HG02973 (cell line): ENCODE data around the gene MAP3K20.
"Not testable (repeated sequence)": the region's sequence is repeated elsewhere in the genome, so short reads cannot be mapped to it uniquely, and the experiment has no call there.

ENCODE experiments used
- ATAC-seq: cut with Tn5 transposase; IDR thresholded peaks from one replicate; pipeline ENCODE4 v1.9.1; 2021; ENCODE audit warnings: moderate library complexity; ENCODE audit not compliant: unreplicated experiment

MAP3K20 gene

GRCh38 chr2:173119069-173119807, 43.6 kb downstream of the MAP3K20 start:
- ATAC-seq = no peak

GRCh38 chr2:173119944-173120343, 44.3 kb downstream of the MAP3K20 start:
- ATAC-seq = peak; percentile 47

- no peak for ATAC-seq
These were observed 47.3 kb downstream of the MAP3K20 start for GRCh38 chr2:173122936-173123335.

- no peak for ATAC-seq
These were observed 48.8 kb downstream of the MAP3K20 start for GRCh38 chr2:173124441-173124840.

GRCh38 chr2:173126819-173127218, 51.2 kb downstream of the MAP3K20 start:
- ATAC-seq = no peak

GRCh38 chr2:173128132-173128531, 52.5 kb downstream of the MAP3K20 start:
- not testable (repeated sequence) for ATAC-seq

- no peak for ATAC-seq
These were observed 55.1 kb downstream of the MAP3K20 start for GRCh38 chr2:173130496-173131465.

GRCh38 chr2:173132531-173132930, 56.9 kb downstream of the MAP3K20 start:
- no peak for ATAC-seq

GRCh38 chr2:173134703-173135102, 59.1 kb downstream of the MAP3K20 start:
- no peak for ATAC-seq

GRCh38 chr2:173136067-173136466, 60.4 kb downstream of the MAP3K20 start:
- ATAC-seq = no peak

- ATAC-seq = no peak
These were observed 61.0 kb downstream of the MAP3K20 start for GRCh38 chr2:173136599-173136998.

- no peak for ATAC-seq
These were observed 62.0 kb downstream of the MAP3K20 start for GRCh38 chr2:173137610-173138009.

- no peak for ATAC-seq
These were observed 63.3 kb downstream of the MAP3K20 start for GRCh38 chr2:173138962-173139361.

- ATAC-seq = no peak
These were observed 66.0 kb downstream of the MAP3K20 start for GRCh38 chr2:173141666-173142065.

- no peak for ATAC-seq
These were observed 69.8 kb downstream of the MAP3K20 start for GRCh38 chr2:173145454-173145853.

- ATAC-seq = no peak
These were observed 70.9 kb downstream of the MAP3K20 start for GRCh38 chr2:173146590-173146989.

GRCh38 chr2:173148520-173148919, 72.9 kb downstream of the MAP3K20 start:
- ATAC-seq = no peak

GRCh38 chr2:173149491-173149890, 73.8 kb downstream of the MAP3K20 start:
- ATAC-seq = peak; percentile 76

- ATAC-seq = no peak
These were observed 74.4 kb downstream of the MAP3K20 start for GRCh38 chr2:173150087-173150486.

GRCh38 chr2:173150963-173151362, 75.3 kb downstream of the MAP3K20 start:
- no peak for ATAC-seq

- ATAC-seq = peak; percentile 68
These were observed 76.2 kb downstream of the MAP3K20 start for GRCh38 chr2:173151671-173152401.
